Transverse colon (tissue), 4 donors: ENCODE measurements around the gene POC1B. TPM values are rescaled to one million over a fixed set of nuclear protein-coding genes. Genes with fewer than 3 reads are reported as not detected.

Source experiments
- DNase-seq: peaks from one replicate; pipeline ENCODE4 v3.0.0-alpha.2; 2019
- H3K27ac ChIP-seq, 4 donors: fragments of 200-600 bp; sonication (generic); 2 replicates each; pipeline ENCODE4 v1.5.1; 2016 to 2018; ENCODE audit warnings: inconsistent platforms in 4 of 4
- H3K27me3 ChIP-seq: fragments of 200-600 bp; sonication (generic); 2 replicates; pipeline ENCODE4 v1.5.1; 2017; ENCODE audit warnings: inconsistent platforms
- H3K36me3 ChIP-seq, 4 donors: fragments of 200-600 bp; sonication (generic); 2 replicates each; pipeline ENCODE4 v1.5.1; 2017 to 2019; ENCODE audit warnings: inconsistent platforms in 4 of 4
- H3K4me1 ChIP-seq, 4 donors: fragments of 200-600 bp; sonication (generic); 2 replicates each; pipeline ENCODE4 v1.5.1; 2017 to 2020; ENCODE audit warnings: inconsistent platforms in 4 of 4
- H3K4me3 ChIP-seq, 4 donors: fragments of 200-600 bp; sonication (generic); 1 replicate in 1 of 4; 2 replicates in 3 of 4; pipeline versions ENCODE4 v1.5.1 to v1.6.1; 2017 to 2019; ENCODE audit warnings: inconsistent platforms in 4 of 4
- H3K9me3 ChIP-seq, 2 donors: fragments of 200-600 bp; sonication (generic); 2 replicates each; pipeline ENCODE4 v1.5.1; 2017 to 2019; ENCODE audit warnings: inconsistent platforms in 2 of 2
- CTCF ChIP-seq, 5 experiments: fragments of 200-600 bp in 3 of 5; fragments of 450-650 bp in 2 of 5; sonication (generic) in 3 of 5; IDR thresholded peaks; 1 replicate in 2 of 5; 2 replicates in 3 of 5; pipeline ENCODE4 v1.5.1; 2016 to 2017; ENCODE audit warnings: antibody characterized with exemption in 5 of 5, inconsistent platforms in 3 of 5, mild to moderate bottlenecking in 2 of 5, moderate library complexity in 1 of 5
- EP300 ChIP-seq: sonication (generic); formaldehyde crosslinking; IDR thresholded peaks from one replicate; pipeline ENCODE4 v1.6.1; 2017; ENCODE audit warnings: antibody characterized with exemption, low read depth
- POLR2A ChIP-seq: fragments of 450-650 bp; IDR thresholded peaks from one replicate; pipeline ENCODE4 v1.6.1; 2016; ENCODE audit warnings: antibody characterized with exemption, mild to moderate bottlenecking, moderate library complexity
- POLR2AphosphoS5 ChIP-seq, 3 donors: sonication (generic); formaldehyde crosslinking; IDR thresholded peaks; one replicate each; pipeline ENCODE4 v1.6.1; 2016; ENCODE audit warnings: antibody characterized with exemption in 3 of 3
- WGBS, 2 donors: methylation state at CpG; one replicate each; pipeline ENCODE4 v1.1.5; 2018; ENCODE audit warnings: low coverage in 1 of 2; 5-methylcytosine and 5-hydroxymethylcytosine counted together
- in situ Hi-C, 4 donors: fragments of 200-750 bp; cut with MboI; loops; one replicate each; pipeline versions ENCODE4 v1.15.0 to v1.15.1; 2017; ENCODE audit warnings: low sequenced_read_pairs in 3 of 4, low pct_ligation_motif_present in 1 of 4, low pct_unique_long_range_greater_than_20kb in 1 of 4
- intact Hi-C: fragments of 100-400 bp; cut with DNase I; formaldehyde crosslinking; loops from one replicate; pipeline ENCODE4 v1.15.1; 2023; ENCODE audit warnings: low total_unique reads
- total RNA-seq, 4 donors: library from RNA; depleted of rRNA; stranded (reverse); fragments of >200 nt; gene quantifications; one replicate each; pipeline ENCODE4 v1.1.0, GENCODE V29; 2016

POC1B gene
- total RNA-seq, 4 donors from 2014 or later: 7.8 to 68.5 (median 33.8) TPM

GRCh38 chr12:89523843-89524540 lies 1.9 kb downstream of the POC1B start:
- DNase-seq: peak; percentile 21
- H3K36me3 ChIP-seq: no peaks in the 10 kb centered on the region
- TF ChIP-seq EP300: no peak
- TF ChIP-seq POLR2AphosphoS5 (IDR thresholded peaks at IDR 0.05): no peak
- TF ChIP-seq POLR2A: no peak
- TF ChIP-seq CTCF (IDR thresholded peaks at IDR 0.05): no peak
- H3K4me3 ChIP-seq: peak overlapping the region; percentile 63 to 97 (median 93)
- peak overlapping the region; percentile 92 to 97 (median 94) for H3K27ac ChIP-seq
- H3K27me3 ChIP-seq: no peaks in the 10 kb centered on the region
- in situ Hi-C loops (loop anchor here in 2 of 4 donors (10.0 kb wide), 4 partner anchors 49 to 499 kb away; no protein-coding TSS in a partner anchor), intact Hi-C loops (loop anchor here (10.0 kb wide), 1 partner anchor 169 kb away; the partner anchor contains the start of gene DUSP6)
- WGBS, 2 donors: 20 to 44% methylated on average over 5 to 21 of the region's 21 CpGs
- H3K4me1 ChIP-seq: peaks cover 17 to 56% (median 26%) of the 10 kb centered on the region in 4 donors
- H3K9me3 ChIP-seq: no peaks in the 10 kb centered on the region

- in situ Hi-C loops: loop anchor here in 2 of 4 donors (10.0 kb wide), 4 partner anchors 49 to 499 kb away; no protein-coding TSS in a partner anchor
- peaks cover 17 to 60% (median 26%) of the 10 kb centered on the region in 4 donors for H3K4me1 ChIP-seq
- H3K27ac ChIP-seq: peak overlapping the region; percentile 92 to 97 (median 94)
- no peaks in the 10 kb centered on the region for H3K9me3 ChIP-seq
- H3K36me3 ChIP-seq: no peaks in the 10 kb centered on the region
- intact Hi-C loops: loop anchor here (10.0 kb wide), 1 partner anchor 169 kb away; the partner anchor contains the start of gene DUSP6
- H3K4me3 ChIP-seq: peak overlapping the region in 3 of 4 donors; percentile 91 to 97 (median 95)
- TF ChIP-seq CTCF (IDR thresholded peaks at IDR 0.05) (no peak), POLR2A (no peak), EP300 (no peak), POLR2AphosphoS5 (IDR thresholded peaks at IDR 0.05) (no peak)
- peak; percentile 24 for DNase-seq
- H3K27me3 ChIP-seq: no peaks in the 10 kb centered on the region
- WGBS, 2 donors: 47 to 60% methylated on average over 2 to 8 of the region's 8 CpGs
Observed at GRCh38 chr12:89523393-89523792, 2.5 kb downstream of the POC1B start.

GRCh38 chr12:89521364-89522223 lies 4.3 kb downstream of the POC1B start:
- intact Hi-C loops: loop anchor here (10.0 kb wide), 1 partner anchor 167 kb away; the partner anchor contains the start of gene DUSP6
- DNase-seq: no peak

More at GRCh38 chr12:89521364-89522223, 4.3 kb downstream of the POC1B start:
- H3K4me3 ChIP-seq: peak overlapping the region in 3 of 4 donors; percentile 15 to 97 (median 91)
- H3K36me3 ChIP-seq: no peaks in the 10 kb centered on the region
- no peaks in the 10 kb centered on the region for H3K9me3 ChIP-seq
- in situ Hi-C loops: loop anchor here in 2 of 4 donors (10.0 kb wide), 4 partner anchors 47 to 497 kb away; no protein-coding TSS in a partner anchor
- peak overlapping the region; percentile 6 to 92 (median 24) for H3K27ac ChIP-seq
- H3K27me3 ChIP-seq: no peaks in the 10 kb centered on the region
- WGBS, 2 donors: 45 to 46% methylated on average over 7 of the region's 7 CpGs
- H3K4me1 ChIP-seq: peaks cover 17 to 57% (median 25%) of the 10 kb centered on the region in 4 donors
- TF ChIP-seq POLR2AphosphoS5 (IDR thresholded peaks at IDR 0.05): no peak
- no peak for TF ChIP-seq EP300
- TF ChIP-seq POLR2A: no peak
- no peak for TF ChIP-seq CTCF (IDR thresholded peaks at IDR 0.05)
